ENCODE measurements around the gene COCH. TPM values are rescaled to one million over a fixed set of nuclear protein-coding genes. Genes with fewer than 3 reads are reported as not detected.

Gene COCH
- total and polyA plus RNA-seq, 4 donors, result 17.1 to 22.4 (median 18.0) TPM

- no peak overlapping the region for H3K4me3 ChIP-seq (ENCODE audit: low read depth, low read length)
- 40% methylated on average over 14 of the region's 20 CpGs for WGBS (ENCODE audit: insufficient coverage)
- no peak overlapping the region for H3K27ac ChIP-seq (ENCODE audit: low read depth, low read length)
- H3K9me3 ChIP-seq (ENCODE audit: control insufficient read depth, insufficient read depth, low read length), result no peaks in the 10 kb centered on the region
- peak in 1 of 6 donors; percentile 49 for DNase-seq (ENCODE audit: low read depth in 4 of 6, low spot score in 6 of 6)
- H3K27me3 ChIP-seq (ENCODE audit: control insufficient read depth, insufficient read depth, low read length), result peaks cover 22% of the 10 kb centered on the region
- H3K4me1 ChIP-seq (ENCODE audit: control insufficient read depth, insufficient read depth, low read length), result peaks cover 22% of the 10 kb centered on the region
- no peaks in the 10 kb centered on the region for H3K36me3 ChIP-seq (ENCODE audit: control insufficient read depth, insufficient read depth, low read length)
Observed at GRCh38 chr14:30873308-30874119, 845 bp upstream of the COCH start.

GRCh38 chr14:30874999-30875787 lies 834 bp downstream of the COCH start:
- H3K9me3 ChIP-seq (ENCODE audit: control insufficient read depth, insufficient read depth, low read length), result no peaks in the 10 kb centered on the region
- WGBS (ENCODE audit: insufficient coverage), result 2% methylated on average over 32 of the region's 48 CpGs
- no peaks in the 10 kb centered on the region for H3K36me3 ChIP-seq (ENCODE audit: control insufficient read depth, insufficient read depth, low read length)
- H3K27me3 ChIP-seq (ENCODE audit: control insufficient read depth, insufficient read depth, low read length), result peaks cover 22% of the 10 kb centered on the region
- H3K4me1 ChIP-seq (ENCODE audit: control insufficient read depth, insufficient read depth, low read length), result peaks cover 22% of the 10 kb centered on the region
- H3K4me3 ChIP-seq (ENCODE audit: low read depth, low read length), result peak overlapping the region; percentile 49
- no peak overlapping the region for H3K27ac ChIP-seq (ENCODE audit: low read depth, low read length)
- peak in 2 of 6 donors; percentile 14 to 23 for DNase-seq (ENCODE audit: low read depth in 4 of 6, low spot score in 6 of 6)

- 0% methylated on average over 4 of the region's 9 CpGs for whole genome bisulfite sequencing (ENCODE audit: insufficient coverage)
- H3K9me3 ChIP-seq (ENCODE audit: control insufficient read depth, insufficient read depth, low read length), result no peaks in the 10 kb centered on the region
- peaks cover 22% of the 10 kb centered on the region for H3K27me3 ChIP-seq (ENCODE audit: control insufficient read depth, insufficient read depth, low read length)
- H3K27ac ChIP-seq (ENCODE audit: low read depth, low read length), result no peak overlapping the region
- no peaks in the 10 kb centered on the region for H3K36me3 ChIP-seq (ENCODE audit: control insufficient read depth, insufficient read depth, low read length)
- peak overlapping the region; percentile 22 for H3K4me3 ChIP-seq (ENCODE audit: low read depth, low read length)
- DNase-seq (ENCODE audit: low read depth in 4 of 6, low spot score in 6 of 6), result peak in 1 of 6 donors; percentile 31
- H3K4me1 ChIP-seq (ENCODE audit: control insufficient read depth, insufficient read depth, low read length), result peaks cover 22% of the 10 kb centered on the region
Observed at GRCh38 chr14:30875788-30876053, 1.4 kb downstream of the COCH start.

GRCh38 chr14:30876692-30877091 lies 2.3 kb downstream of the COCH start:
- no peaks in the 10 kb centered on the region for H3K36me3 ChIP-seq (ENCODE audit: control insufficient read depth, insufficient read depth, low read length)
- no peak for DNase-seq (ENCODE audit: low read depth in 4 of 6, low spot score in 6 of 6)
- H3K9me3 ChIP-seq (ENCODE audit: control insufficient read depth, insufficient read depth, low read length), result no peaks in the 10 kb centered on the region
- peaks cover 22% of the 10 kb centered on the region for H3K4me1 ChIP-seq (ENCODE audit: control insufficient read depth, insufficient read depth, low read length)
- H3K27me3 ChIP-seq (ENCODE audit: control insufficient read depth, insufficient read depth, low read length), result peaks cover 22% of the 10 kb centered on the region
- WGBS (ENCODE audit: insufficient coverage), result no CpG with 5 or more reads among the region's 4 CpGs
- no peak overlapping the region for H3K27ac ChIP-seq (ENCODE audit: low read depth, low read length)
- no peak overlapping the region for H3K4me3 ChIP-seq (ENCODE audit: low read depth, low read length)

- Histone ChIP-seq H3K27me3 (ENCODE audit: control insufficient read depth, insufficient read depth, low read length) (no peaks in the 10 kb centered on the region), H3K27ac (ENCODE audit: low read depth, low read length) (no peak overlapping the region), H3K9me3 (ENCODE audit: control insufficient read depth, insufficient read depth, low read length) (no peaks in the 10 kb centered on the region), H3K4me1 (ENCODE audit: control insufficient read depth, insufficient read depth, low read length) (no peaks in the 10 kb centered on the region), H3K4me3 (ENCODE audit: low read depth, low read length) (no peak overlapping the region), H3K36me3 (ENCODE audit: control insufficient read depth, insufficient read depth, low read length) (no peaks in the 10 kb centered on the region)
- no peak for DNase-seq (ENCODE audit: low read depth in 4 of 6, low spot score in 6 of 6)
- WGBS (ENCODE audit: insufficient coverage), result no CpG with 5 or more reads among the region's 1 CpG
Observed at GRCh38 chr14:30882431-30882830, 8.1 kb downstream of the COCH start.

GRCh38 chr14:30883508-30884294 lies 9.3 kb downstream of the COCH start:
- 90% methylated on average over 5 of the region's 6 CpGs for WGBS (ENCODE audit: insufficient coverage)
- no peaks in the 10 kb centered on the region for H3K36me3 ChIP-seq (ENCODE audit: control insufficient read depth, insufficient read depth, low read length)
- no peak overlapping the region for H3K27ac ChIP-seq (ENCODE audit: low read depth, low read length)
- H3K27me3 ChIP-seq (ENCODE audit: control insufficient read depth, insufficient read depth, low read length), result no peaks in the 10 kb centered on the region
- no peaks in the 10 kb centered on the region for H3K4me1 ChIP-seq (ENCODE audit: control insufficient read depth, insufficient read depth, low read length)
- no peak overlapping the region for H3K4me3 ChIP-seq (ENCODE audit: low read depth, low read length)
- H3K9me3 ChIP-seq (ENCODE audit: control insufficient read depth, insufficient read depth, low read length), result no peaks in the 10 kb centered on the region
- no peak for DNase-seq (ENCODE audit: low read depth in 4 of 6, low spot score in 6 of 6)

GRCh38 chr14:30884901-30885300 lies 10.5 kb downstream of the COCH start:
- Histone ChIP-seq H3K9me3 (ENCODE audit: control insufficient read depth, insufficient read depth, low read length) (no peaks in the 10 kb centered on the region), H3K4me3 (ENCODE audit: low read depth, low read length) (no peak overlapping the region), H3K4me1 (ENCODE audit: control insufficient read depth, insufficient read depth, low read length) (no peaks in the 10 kb centered on the region), H3K27ac (ENCODE audit: low read depth, low read length) (no peak overlapping the region), H3K36me3 (ENCODE audit: control insufficient read depth, insufficient read depth, low read length) (no peaks in the 10 kb centered on the region), H3K27me3 (ENCODE audit: control insufficient read depth, insufficient read depth, low read length) (no peaks in the 10 kb centered on the region)
- DNase-seq (ENCODE audit: low read depth in 4 of 6, low spot score in 6 of 6), result no peak
- WGBS (ENCODE audit: insufficient coverage), result 54% methylated on average over 2 of the region's 3 CpGs

GRCh38 chr14:30885840-30886740 lies 11.7 kb downstream of the COCH start:
- no peak overlapping the region for H3K27ac ChIP-seq (ENCODE audit: low read depth, low read length)
- no peaks in the 10 kb centered on the region for H3K4me1 ChIP-seq (ENCODE audit: control insufficient read depth, insufficient read depth, low read length)
- no peak overlapping the region for H3K4me3 ChIP-seq (ENCODE audit: low read depth, low read length)
- H3K36me3 ChIP-seq (ENCODE audit: control insufficient read depth, insufficient read depth, low read length), result no peaks in the 10 kb centered on the region
- no peaks in the 10 kb centered on the region for H3K9me3 ChIP-seq (ENCODE audit: control insufficient read depth, insufficient read depth, low read length)
- no peak for DNase-seq (ENCODE audit: low read depth in 4 of 6, low spot score in 6 of 6)
- H3K27me3 ChIP-seq (ENCODE audit: control insufficient read depth, insufficient read depth, low read length), result no peaks in the 10 kb centered on the region
- 89% methylated on average over 5 of the region's 7 CpGs for WGBS (ENCODE audit: insufficient coverage)
